Measurements from ENCODE around the gene PGBD5. TPM values are rescaled to one million over a fixed set of nuclear protein-coding genes. Genes with fewer than 3 reads are reported as not detected.

The PGBD5 gene
- total and polyA plus RNA-seq, 2 of the 13 experiments (the other 11 are each of a cell fraction or from before 2014, with no cell fraction given) = 0.04 to 0.13 TPM

- H3K4me3 ChIP-seq (replicated peaks in 1 of 3; ENCODE audit: insufficient read depth in 1 of 3, low read depth in 2 of 3, low read length in 3 of 3) = no peak overlapping the region
- H2AFZ ChIP-seq (ENCODE audit: low read length) = no peak overlapping the region
- BruUV-seq (replicated peaks) = no TSS peak
- no peaks in the 10 kb centered on the region for H3K79me2 ChIP-seq (ENCODE audit: insufficient read depth, low read length)
- no peak overlapping the region for H3K4me2 ChIP-seq (ENCODE audit: low read depth, low read length)
- 22% methylated on average over 10 of the region's 10 CpGs for WGBS (ENCODE audit: low lambda C conversion rate)
- DNase-seq (ENCODE audit: low spot score) (no peak), FAIRE-seq (no peak), ATAC-seq (no peak)
- no peaks in the 10 kb centered on the region for H3K4me1 ChIP-seq (ENCODE audit: insufficient read depth, low read length)
- no peak overlapping the region for H3K9ac ChIP-seq (ENCODE audit: insufficient read depth, low read depth, low read length)
- ChIA-PET CTCF (ENCODE audit: low intra/inter-chr PET ratio, low total read pairs) (no interaction called here), POLR2A (no interaction called here)
- in situ Hi-C loops (cut with HindIII; ENCODE audit: extremely low pct_ligation_motif_present, low pct_unique_long_range_greater_than_20kb) = no loop called here
- no peak overlapping the region for H3K27ac ChIP-seq (ENCODE audit: extremely low read length, insufficient read depth, low read length)
- peaks cover 0 to 15% of the 10 kb centered on the region in 2 experiments; a peak in 3 of 5 replicates for H3K27me3 ChIP-seq (ENCODE audit: control insufficient read depth in 1 of 2, insufficient read depth in 2 of 2, low read length in 2 of 2)
- TF ChIP-seq POLR2G (IDR thresholded peaks at IDR 0.05; ENCODE audit: low read depth, low read length) (no peak), YY1 (IDR thresholded peaks at IDR 0.05; ENCODE audit: insufficient read depth, insufficient replicate concordance, low read depth, low read length) (no peak), ARNT2 (CRISPR knock-in tag; IDR thresholded peaks at IDR 0.05; ENCODE audit: low read depth) (no peak), ETV6 (CRISPR knock-in tag; conservative IDR thresholded peaks at IDR 0.05) (no peak), PHF8 (CRISPR knock-in tag; IDR thresholded peaks at IDR 0.05) (no peak), RXRA (CRISPR knock-in tag; IDR thresholded peaks at IDR 0.05) (no peak), THAP8 (CRISPR knock-in tag; IDR thresholded peaks at IDR 0.05; ENCODE audit: borderline replicate concordance) (no peak), ZBTB38 (CRISPR knock-in tag; IDR thresholded peaks at IDR 0.05) (no peak), KAT2B (IDR thresholded peaks at IDR 0.05; ENCODE audit: borderline replicate concordance, low read depth, low read length) (no peak), TEAD3 (CRISPR knock-in tag; optimal IDR thresholded peaks at IDR 0.05; ENCODE audit: borderline replicate concordance) (no peak), ZNF790 (CRISPR knock-in tag; IDR thresholded peaks at IDR 0.05; ENCODE audit: borderline replicate concordance) (no peak), ZNF235 (CRISPR knock-in tag; IDR thresholded peaks at IDR 0.05; ENCODE audit: borderline replicate concordance) (no peak), ZFYVE20 (CRISPR knock-in tag; IDR thresholded peaks at IDR 0.05; ENCODE audit: borderline replicate concordance, low read depth) (no peak), REST (IDR thresholded peaks at IDR 0.05; ENCODE audit: borderline replicate concordance in 1 of 2, low read depth in 1 of 2, low read length in 2 of 2) (no peak), GFI1 (CRISPR knock-in tag; IDR thresholded peaks at IDR 0.05; ENCODE audit: borderline replicate concordance) (no peak), GTF2F1 (IDR thresholded peaks at IDR 0.05; ENCODE audit: low read length) (no peak)
- TF ChIP-seq, protein P1, sequence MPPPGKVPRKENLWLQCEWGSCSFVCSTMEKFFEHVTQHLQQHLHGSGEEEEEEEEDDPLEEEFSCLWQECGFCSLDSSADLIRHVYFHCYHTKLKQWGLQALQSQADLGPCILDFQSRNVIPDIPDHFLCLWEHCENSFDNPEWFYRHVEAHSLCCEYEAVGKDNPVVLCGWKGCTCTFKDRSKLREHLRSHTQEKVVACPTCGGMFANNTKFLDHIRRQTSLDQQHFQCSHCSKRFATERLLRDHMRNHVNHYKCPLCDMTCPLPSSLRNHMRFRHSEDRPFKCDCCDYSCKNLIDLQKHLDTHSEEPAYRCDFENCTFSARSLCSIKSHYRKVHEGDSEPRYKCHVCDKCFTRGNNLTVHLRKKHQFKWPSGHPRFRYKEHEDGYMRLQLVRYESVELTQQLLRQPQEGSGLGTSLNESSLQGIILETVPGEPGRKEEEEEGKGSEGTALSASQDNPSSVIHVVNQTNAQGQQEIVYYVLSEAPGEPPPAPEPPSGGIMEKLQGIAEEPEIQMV (CRISPR knock-in tag; IDR thresholded peaks at IDR 0.05; ENCODE audit: low read depth) = no peak
- TF ChIP-seq, protein P2, sequence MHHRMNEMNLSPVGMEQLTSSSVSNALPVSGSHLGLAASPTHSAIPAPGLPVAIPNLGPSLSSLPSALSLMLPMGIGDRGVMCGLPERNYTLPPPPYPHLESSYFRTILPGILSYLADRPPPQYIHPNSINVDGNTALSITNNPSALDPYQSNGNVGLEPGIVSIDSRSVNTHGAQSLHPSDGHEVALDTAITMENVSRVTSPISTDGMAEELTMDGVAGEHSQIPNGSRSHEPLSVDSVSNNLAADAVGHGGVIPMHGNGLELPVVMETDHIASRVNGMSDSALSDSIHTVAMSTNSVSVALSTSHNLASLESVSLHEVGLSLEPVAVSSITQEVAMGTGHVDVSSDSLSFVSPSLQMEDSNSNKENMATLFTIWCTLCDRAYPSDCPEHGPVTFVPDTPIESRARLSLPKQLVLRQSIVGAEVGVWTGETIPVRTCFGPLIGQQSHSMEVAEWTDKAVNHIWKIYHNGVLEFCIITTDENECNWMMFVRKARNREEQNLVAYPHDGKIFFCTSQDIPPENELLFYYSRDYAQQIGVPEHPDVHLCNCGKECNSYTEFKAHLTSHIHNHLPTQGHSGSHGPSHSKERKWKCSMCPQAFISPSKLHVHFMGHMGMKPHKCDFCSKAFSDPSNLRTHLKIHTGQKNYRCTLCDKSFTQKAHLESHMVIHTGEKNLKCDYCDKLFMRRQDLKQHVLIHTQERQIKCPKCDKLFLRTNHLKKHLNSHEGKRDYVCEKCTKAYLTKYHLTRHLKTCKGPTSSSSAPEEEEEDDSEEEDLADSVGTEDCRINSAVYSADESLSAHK (CRISPR knock-in tag; IDR thresholded peaks at IDR 0.05; ENCODE audit: borderline replicate concordance) = no peak
- H4K20me1 ChIP-seq (ENCODE audit: insufficient read depth, low read length) = no peaks in the 10 kb centered on the region
- intact Hi-C loops (cut with micrococcal nuclease; ENCODE audit: unreplicated experiment) = no loop called here
- no peaks in the 10 kb centered on the region for H3K9me3 ChIP-seq (ENCODE audit: low read length)
- no peaks in the 10 kb centered on the region for H3K36me3 ChIP-seq (replicated peaks in 1 of 2; ENCODE audit: control insufficient read depth in 1 of 2, insufficient read depth in 2 of 2, low read length in 2 of 2)
Observed at GRCh38 chr1:230355594-230355993, 70.5 kb downstream of the PGBD5 start.
